Smooth muscle cell (in vitro differentiated cells): ENCODE results near the gene UCN. TPM values are rescaled to one million over a fixed set of nuclear protein-coding genes. Genes with fewer than 3 reads are reported as not detected.
"Not testable (repeated sequence)": the region's sequence is repeated elsewhere in the genome, so short reads cannot be mapped to it uniquely, and the experiment has no call there.

Source experiments
- DNase-seq: peaks from one replicate; lab custom pipeline; 2025; ENCODE audit not compliant: unreplicated experiment; lab: John Stamatoyannopoulos, UW
- H2AFZ ChIP-seq: fragments of 200-600 bp; sonication (generic); 2 replicates; pipeline ENCODE4 v1.6.0; 2016; ENCODE audit warnings: antibody characterized with exemption, low read depth, mild to moderate bottlenecking
- H3F3A ChIP-seq: fragments of 200-600 bp; sonication (generic); 2 replicates; pipeline ENCODE4 v1.6.0; 2017; ENCODE audit warnings: antibody characterized with exemption, low read depth
- H3K27ac ChIP-seq: fragments of 200-600 bp; sonication (generic); 2 replicates; pipeline ENCODE4 v1.5.1; 2016; ENCODE audit warnings: low read depth, mild to moderate bottlenecking
- H3K27me3 ChIP-seq: fragments of 200-600 bp; sonication (generic); 2 replicates; pipeline ENCODE4 v1.6.1; 2016; ENCODE audit warnings: low read depth, mild to moderate bottlenecking
- H3K36me3 ChIP-seq: fragments of 200-600 bp; sonication (generic); 2 replicates; pipeline ENCODE4 v1.5.1; 2016; ENCODE audit warnings: low read depth
- H3K4me1 ChIP-seq: fragments of 200-600 bp; sonication (generic); 2 replicates; pipeline ENCODE4 v1.5.1; 2016; ENCODE audit warnings: low read depth
- H3K4me2 ChIP-seq: fragments of 200-600 bp; sonication (generic); 2 replicates; pipeline ENCODE4 v1.6.0; 2016; ENCODE audit warnings: mild to moderate bottlenecking
- H3K4me3 ChIP-seq: fragments of 200-600 bp; sonication (generic); 2 replicates; pipeline ENCODE4 v1.5.1; 2016; ENCODE audit warnings: mild to moderate bottlenecking
- H3K79me2 ChIP-seq: fragments of 200-600 bp; sonication (generic); 2 replicates; pipeline ENCODE4 v1.6.0; 2016; ENCODE audit warnings: low read depth, mild to moderate bottlenecking
- H3K9ac ChIP-seq: fragments of 200-600 bp; sonication (generic); 2 replicates; pipeline ENCODE4 v1.6.0; 2016; ENCODE audit warnings: low read depth
- H3K9me3 ChIP-seq: fragments of 200-600 bp; sonication (generic); replicated peaks from 2 replicates; pipeline ENCODE4 v1.5.1; 2016; ENCODE audit warnings: low read depth
- H4K20me1 ChIP-seq: fragments of 200-600 bp; sonication (generic); 2 replicates; pipeline ENCODE4 v1.6.0; 2016; ENCODE audit warnings: low read depth
- WGBS: methylation state at CpG from one replicate; pipeline ENCODE4 v1.1.7; 2016; ENCODE audit warnings: low lambda C conversion rate; 5-methylcytosine and 5-hydroxymethylcytosine counted together
- polyA plus RNA-seq: library from polyadenylated mRNA; unstranded; fragments of >200 nt; fragmentation: Nextera tagmentation; extraction: Ambion mirVana; gene quantifications from 2 replicates; pipeline ENCODE4 v1.2.1, GENCODE V29; 2016
- total RNA-seq: library from RNA; depleted of rRNA; stranded (reverse); fragments of >200 nt; gene quantifications from 2 replicates; pipeline ENCODE4 v1.2.3, GENCODE V29; 2014
- TF ChIP-seq, protein P1 (sequence below): fragments of 200-600 bp; sonication (generic); IDR thresholded peaks from 2 replicates; pipeline ENCODE4 v1.5.1; 2017; ENCODE audit warnings: borderline replicate concordance, mild to moderate bottlenecking, antibody characterized with exemption; ENCODE audit not compliant: insufficient read depth, poor library complexity, severe bottlenecking

Gene UCN
- total and polyA plus RNA-seq, 2 experiments from 2014 or later: 0.36 to 3.6 TPM

DNA sequence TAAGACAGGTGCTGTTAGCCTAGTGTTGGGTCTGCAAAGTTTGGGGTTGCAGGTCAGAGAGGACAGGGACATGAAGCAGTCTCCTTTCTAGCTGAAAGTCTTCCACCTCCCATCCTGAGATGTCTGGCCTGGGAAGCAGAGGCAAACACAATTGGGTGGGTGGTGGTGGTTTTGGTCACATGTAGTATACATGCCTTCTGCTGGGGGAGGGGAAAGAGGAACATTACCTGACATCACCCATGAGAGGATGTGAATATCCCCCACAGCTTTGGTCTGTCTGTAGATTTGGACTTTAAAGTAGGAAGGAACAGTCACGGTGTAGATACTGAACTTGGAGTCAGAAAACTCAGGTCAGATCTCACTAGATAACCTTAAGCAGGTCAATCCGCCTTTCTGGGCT lies 37.6 kb downstream of the UCN start:
- no peak for DNase-seq
- Histone ChIP-seq H3K27me3 (peaks cover 45% of the 10 kb centered on the region), H3F3A (no peaks in the 10 kb centered on the region), H3K4me3 (no peak overlapping the region), H3K9me3 (no peaks in the 10 kb centered on the region), H3K36me3 (no peaks in the 10 kb centered on the region), H3K27ac (no peak overlapping the region), H3K79me2 (no peaks in the 10 kb centered on the region), H3K9ac (no peak overlapping the region), H3K4me2 (no peak overlapping the region), H2AFZ (no peak overlapping the region), H3K4me1 (no peaks in the 10 kb centered on the region), H4K20me1 (no peaks in the 10 kb centered on the region)
- TF ChIP-seq, protein P1, sequence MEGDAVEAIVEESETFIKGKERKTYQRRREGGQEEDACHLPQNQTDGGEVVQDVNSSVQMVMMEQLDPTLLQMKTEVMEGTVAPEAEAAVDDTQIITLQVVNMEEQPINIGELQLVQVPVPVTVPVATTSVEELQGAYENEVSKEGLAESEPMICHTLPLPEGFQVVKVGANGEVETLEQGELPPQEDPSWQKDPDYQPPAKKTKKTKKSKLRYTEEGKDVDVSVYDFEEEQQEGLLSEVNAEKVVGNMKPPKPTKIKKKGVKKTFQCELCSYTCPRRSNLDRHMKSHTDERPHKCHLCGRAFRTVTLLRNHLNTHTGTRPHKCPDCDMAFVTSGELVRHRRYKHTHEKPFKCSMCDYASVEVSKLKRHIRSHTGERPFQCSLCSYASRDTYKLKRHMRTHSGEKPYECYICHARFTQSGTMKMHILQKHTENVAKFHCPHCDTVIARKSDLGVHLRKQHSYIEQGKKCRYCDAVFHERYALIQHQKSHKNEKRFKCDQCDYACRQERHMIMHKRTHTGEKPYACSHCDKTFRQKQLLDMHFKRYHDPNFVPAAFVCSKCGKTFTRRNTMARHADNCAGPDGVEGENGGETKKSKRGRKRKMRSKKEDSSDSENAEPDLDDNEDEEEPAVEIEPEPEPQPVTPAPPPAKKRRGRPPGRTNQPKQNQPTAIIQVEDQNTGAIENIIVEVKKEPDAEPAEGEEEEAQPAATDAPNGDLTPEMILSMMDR: no peak
- 83% methylated on average over 2 of the region's 2 CpGs for WGBS

DNA sequence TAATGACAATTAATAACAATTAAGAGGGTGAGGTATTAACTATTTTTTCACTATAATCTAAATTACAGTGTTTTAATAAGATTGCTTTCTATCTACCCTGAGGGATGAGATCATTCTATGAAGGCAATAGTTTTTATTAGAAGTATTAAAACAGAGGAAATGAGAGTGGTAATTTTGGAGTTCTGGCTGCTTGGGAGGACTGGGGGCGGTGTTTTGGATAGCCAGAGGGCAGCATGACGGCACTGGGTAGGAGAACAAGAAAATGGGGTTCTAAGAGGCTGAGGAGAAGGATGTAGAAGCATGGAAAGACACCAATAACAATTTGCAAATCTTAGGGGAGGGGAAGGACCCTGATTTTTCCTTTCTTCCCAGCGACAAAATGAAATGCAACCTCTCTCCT lies 38.1 kb downstream of the UCN start:
- H3K79me2 ChIP-seq: no peaks in the 10 kb centered on the region
- no peaks in the 10 kb centered on the region for H4K20me1 ChIP-seq
- H3K27me3 ChIP-seq: peaks cover 50% of the 10 kb centered on the region
- H2AFZ ChIP-seq: no peak overlapping the region
- TF ChIP-seq, protein P1: no peak
- no peak overlapping the region for H3K27ac ChIP-seq
- no peak overlapping the region for H3K9ac ChIP-seq
- H3K4me1 ChIP-seq: no peaks in the 10 kb centered on the region
- WGBS: 81% methylated on average over 3 of the region's 3 CpGs
- H3K4me2 ChIP-seq: no peak overlapping the region
- no peaks in the 10 kb centered on the region for H3F3A ChIP-seq
- H3K36me3 ChIP-seq: no peaks in the 10 kb centered on the region
- no peak overlapping the region for H3K4me3 ChIP-seq
- no peak for DNase-seq
- no peaks in the 10 kb centered on the region for H3K9me3 ChIP-seq

DNA sequence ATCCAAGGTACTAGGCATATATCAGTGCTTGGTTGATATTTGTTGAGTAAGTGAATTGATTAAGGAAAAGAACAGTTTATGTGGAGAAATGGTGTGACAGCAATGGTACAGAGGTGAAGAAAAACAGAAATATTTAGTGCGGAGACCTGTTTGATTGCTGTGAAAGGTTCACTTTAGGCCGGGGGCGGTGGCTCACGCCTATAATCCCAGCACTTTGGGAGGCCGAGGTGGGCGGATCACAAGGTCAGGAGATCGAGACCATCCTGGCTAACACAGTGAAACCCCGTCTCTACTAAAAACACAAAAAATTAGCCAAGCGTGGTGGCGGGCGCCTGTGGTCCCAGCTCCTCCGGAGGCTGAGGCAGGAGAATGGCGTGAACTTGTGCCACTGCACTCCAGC lies 39.9 kb downstream of the UCN start:
- not testable (repeated sequence) for H3K9ac ChIP-seq, H3F3A ChIP-seq, H4K20me1 ChIP-seq, H3K4me1 ChIP-seq, H3K27ac ChIP-seq, H3K4me3 ChIP-seq, H3K79me2 ChIP-seq, H3K36me3 ChIP-seq, DNase-seq, H3K4me2 ChIP-seq, H2AFZ ChIP-seq, H3K9me3 ChIP-seq
- 97% methylated on average over 13 of the region's 13 CpGs for WGBS
- H3K27me3 ChIP-seq: peaks cover 64% of the 10 kb centered on the region

DNA sequence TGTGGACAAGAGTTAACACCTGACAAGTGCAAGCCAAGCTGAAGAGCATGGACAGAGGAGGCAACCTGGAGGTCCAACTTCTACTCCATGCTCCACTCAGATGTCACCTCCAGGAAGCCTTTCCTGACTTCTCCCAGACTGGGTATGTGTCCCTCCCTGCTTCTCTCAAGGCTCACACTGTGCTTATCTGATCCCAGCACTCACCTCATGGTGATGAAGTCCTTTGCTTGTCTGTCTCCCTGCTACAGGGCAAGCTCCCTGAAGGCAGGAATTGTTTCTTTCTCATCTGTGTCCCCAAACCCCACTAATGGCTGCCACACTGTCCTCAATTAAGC lies 42.7 kb downstream of the UCN start:
- no peaks in the 10 kb centered on the region for H3K9me3 ChIP-seq
- no peaks in the 10 kb centered on the region for H4K20me1 ChIP-seq
- no peak overlapping the region for H2AFZ ChIP-seq
- no peak overlapping the region for H3K4me2 ChIP-seq
- peaks cover 18% of the 10 kb centered on the region for H3K4me1 ChIP-seq
- no peaks in the 10 kb centered on the region for H3K79me2 ChIP-seq
- no peak overlapping the region for H3K27ac ChIP-seq
- TF ChIP-seq, protein P1: no peak
- no peak overlapping the region for H3K4me3 ChIP-seq
- peaks cover 92% of the 10 kb centered on the region for H3K27me3 ChIP-seq
- no peak for DNase-seq
- H3K9ac ChIP-seq: no peak overlapping the region
- H3F3A ChIP-seq: no peaks in the 10 kb centered on the region
- H3K36me3 ChIP-seq: no peaks in the 10 kb centered on the region
